Measurements from ENCODE around the gene GLOD4.

DNA sequence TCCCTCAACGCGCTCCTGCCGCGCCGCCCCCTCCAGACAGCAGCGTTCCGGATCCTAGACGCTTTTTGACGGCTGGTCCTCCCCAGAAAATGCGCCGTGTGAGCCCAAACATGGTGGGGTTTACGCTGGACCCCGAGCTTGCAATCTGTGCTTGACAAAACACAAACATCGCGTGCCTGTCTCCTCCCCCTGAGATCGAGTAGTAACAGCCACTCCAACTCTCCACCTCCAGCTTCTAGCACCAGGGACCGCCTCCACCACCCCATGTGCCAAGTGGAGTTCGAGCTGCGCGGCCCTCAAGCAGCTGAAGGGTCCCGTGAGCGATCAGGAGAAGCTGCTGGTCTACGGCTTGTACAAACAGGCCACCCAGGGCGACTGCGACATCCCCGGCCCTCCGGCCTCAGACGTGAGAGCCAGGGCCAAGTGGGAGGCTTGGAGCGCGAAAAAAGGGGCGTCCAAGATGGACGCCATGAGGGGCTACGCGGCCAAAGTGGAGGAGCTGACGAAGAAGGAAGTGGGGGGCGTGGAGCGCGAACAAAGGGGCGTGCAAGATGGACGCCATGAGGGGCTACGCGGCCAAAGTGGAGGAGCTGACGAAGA, 29.4 kb downstream of the GLOD4 start:
- no peak for TF ChIP-seq CTCF (IDR thresholded peaks at IDR 0.05 in 2 of 3, conservative IDR thresholded peaks at IDR 0.05 in 1 of 3; ENCODE audit: control insufficient read depth in 2 of 3, extremely low read depth in 1 of 3, insufficient read depth in 1 of 3, low read depth in 3 of 3, low read length in 3 of 3)
- TF ChIP-seq TARDBP (IDR thresholded peaks at IDR 0.05; ENCODE audit: borderline replicate concordance), result no peak

Data from GM12878 (cell line).